ENCODE data around the gene WNT9A.

Gene WNT9A

GRCh38 chr1:227896710-227897655 lies 50.7 kb downstream of the WNT9A start:
- peak; percentile 10 for DNase-seq

- peak; percentile 47 for DNase-seq
Measured at GRCh38 chr1:227895828-227896685, 51.7 kb downstream of the WNT9A start.

GRCh38 chr1:227894831-227895451 lies 52.8 kb downstream of the WNT9A start:
- DNase-seq, result peak; percentile 8

GRCh38 chr1:227893949-227894721 lies 53.6 kb downstream of the WNT9A start:
- DNase-seq, result peak; percentile 10

- DNase-seq, result peak; percentile 17
Measured at GRCh38 chr1:227893300-227893948, 54.3 kb downstream of the WNT9A start.

- DNase-seq, result peak; percentile 35
Measured at GRCh38 chr1:227892489-227893299, 55.0 kb downstream of the WNT9A start.

GRCh38 chr1:227891955-227892488 lies 55.7 kb downstream of the WNT9A start:
- peak; percentile 12 for DNase-seq

GRCh38 chr1:227891223-227891954 lies 56.3 kb downstream of the WNT9A start:
- peak; percentile 18 for DNase-seq

GRCh38 chr1:227890451-227891222 lies 57.1 kb downstream of the WNT9A start:
- peak; percentile 18 for DNase-seq

- DNase-seq, result no peak
Measured at GRCh38 chr1:227889863-227890405, 57.8 kb downstream of the WNT9A start.

- no peak for DNase-seq
Measured at GRCh38 chr1:227889047-227889862, 58.5 kb downstream of the WNT9A start.

- no peak for DNase-seq
Measured at GRCh38 chr1:227888404-227889046, 59.2 kb downstream of the WNT9A start.

- peak; percentile 86 for DNase-seq
Measured at GRCh38 chr1:227887697-227888403, 59.9 kb downstream of the WNT9A start.

GRCh38 chr1:227886993-227887696 lies 60.6 kb downstream of the WNT9A start:
- peak; percentile 95 for DNase-seq

- DNase-seq, result no peak
Measured at GRCh38 chr1:227886503-227886961, 61.2 kb downstream of the WNT9A start.

All from right hindlimb (tissue), 1 donor.